ENCODE measurements around the gene PDZD8.

PDZD8 gene

DNA sequence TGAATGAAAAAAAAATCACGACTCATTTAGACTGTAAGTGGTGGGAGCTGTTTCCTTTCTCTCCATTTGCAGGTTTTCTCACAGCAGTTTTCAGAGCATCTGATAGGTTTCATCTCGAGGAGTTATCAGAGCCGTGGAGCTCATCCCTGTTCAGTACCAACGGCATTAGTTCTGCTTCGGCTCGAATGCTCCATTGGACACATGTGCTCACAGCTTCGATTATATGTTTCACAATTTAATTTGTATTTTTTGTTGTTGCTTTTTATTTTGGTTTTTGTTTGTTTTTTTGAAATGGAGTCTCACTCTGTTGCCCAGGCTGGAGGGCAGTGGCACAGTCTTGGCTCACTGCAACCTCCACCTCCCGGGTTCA, 132.8 kb downstream of the PDZD8 start:
- no peak for TF ChIP-seq ISL1 (CRISPR knock-in tag; IDR thresholded peaks at IDR 0.05)
- TF ChIP-seq TCF4 (CRISPR knock-in tag; IDR thresholded peaks at IDR 0.05; ENCODE audit: borderline replicate concordance): no peak
- no peak for TF ChIP-seq ZNF70 (CRISPR knock-in tag; IDR thresholded peaks at IDR 0.05)
- TF ChIP-seq, protein P1, sequence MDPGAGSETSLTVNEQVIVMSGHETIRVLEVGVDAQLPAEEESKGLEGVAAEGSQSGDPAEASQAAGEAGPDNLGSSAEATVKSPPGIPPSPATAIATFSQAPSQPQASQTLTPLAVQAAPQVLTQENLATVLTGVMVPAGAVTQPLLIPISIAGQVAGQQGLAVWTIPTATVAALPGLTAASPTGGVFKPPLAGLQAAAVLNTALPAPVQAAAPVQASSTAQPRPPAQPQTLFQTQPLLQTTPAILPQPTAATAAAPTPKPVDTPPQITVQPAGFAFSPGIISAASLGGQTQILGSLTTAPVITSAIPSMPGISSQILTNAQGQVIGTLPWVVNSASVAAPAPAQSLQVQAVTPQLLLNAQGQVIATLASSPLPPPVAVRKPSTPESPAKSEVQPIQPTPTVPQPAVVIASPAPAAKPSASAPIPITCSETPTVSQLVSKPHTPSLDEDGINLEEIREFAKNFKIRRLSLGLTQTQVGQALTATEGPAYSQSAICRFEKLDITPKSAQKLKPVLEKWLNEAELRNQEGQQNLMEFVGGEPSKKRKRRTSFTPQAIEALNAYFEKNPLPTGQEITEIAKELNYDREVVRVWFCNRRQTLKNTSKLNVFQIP (CRISPR knock-in tag; IDR thresholded peaks at IDR 0.05; ENCODE audit: borderline replicate concordance, low read depth): no peak
- TF ChIP-seq TOX (CRISPR knock-in tag; IDR thresholded peaks at IDR 0.05; ENCODE audit: borderline replicate concordance): no peak
- TF ChIP-seq, protein P2, sequence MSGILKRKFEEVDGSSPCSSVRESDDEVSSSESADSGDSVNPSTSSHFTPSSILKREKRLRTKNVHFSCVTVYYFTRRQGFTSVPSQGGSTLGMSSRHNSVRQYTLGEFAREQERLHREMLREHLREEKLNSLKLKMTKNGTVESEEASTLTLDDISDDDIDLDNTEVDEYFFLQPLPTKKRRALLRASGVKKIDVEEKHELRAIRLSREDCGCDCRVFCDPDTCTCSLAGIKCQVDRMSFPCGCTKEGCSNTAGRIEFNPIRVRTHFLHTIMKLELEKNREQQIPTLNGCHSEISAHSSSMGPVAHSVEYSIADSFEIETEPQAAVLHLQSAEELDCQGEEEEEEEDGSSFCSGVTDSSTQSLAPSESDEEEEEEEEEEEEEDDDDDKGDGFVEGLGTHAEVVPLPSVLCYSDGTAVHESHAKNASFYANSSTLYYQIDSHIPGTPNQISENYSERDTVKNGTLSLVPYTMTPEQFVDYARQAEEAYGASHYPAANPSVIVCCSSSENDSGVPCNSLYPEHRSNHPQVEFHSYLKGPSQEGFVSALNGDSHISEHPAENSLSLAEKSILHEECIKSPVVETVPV (CRISPR knock-in tag; IDR thresholded peaks at IDR 0.05): no peak
- TF ChIP-seq ZNF565 (CRISPR knock-in tag; conservative IDR thresholded peaks at IDR 0.05; ENCODE audit: low read depth): no peak
- TF ChIP-seq, protein P3, sequence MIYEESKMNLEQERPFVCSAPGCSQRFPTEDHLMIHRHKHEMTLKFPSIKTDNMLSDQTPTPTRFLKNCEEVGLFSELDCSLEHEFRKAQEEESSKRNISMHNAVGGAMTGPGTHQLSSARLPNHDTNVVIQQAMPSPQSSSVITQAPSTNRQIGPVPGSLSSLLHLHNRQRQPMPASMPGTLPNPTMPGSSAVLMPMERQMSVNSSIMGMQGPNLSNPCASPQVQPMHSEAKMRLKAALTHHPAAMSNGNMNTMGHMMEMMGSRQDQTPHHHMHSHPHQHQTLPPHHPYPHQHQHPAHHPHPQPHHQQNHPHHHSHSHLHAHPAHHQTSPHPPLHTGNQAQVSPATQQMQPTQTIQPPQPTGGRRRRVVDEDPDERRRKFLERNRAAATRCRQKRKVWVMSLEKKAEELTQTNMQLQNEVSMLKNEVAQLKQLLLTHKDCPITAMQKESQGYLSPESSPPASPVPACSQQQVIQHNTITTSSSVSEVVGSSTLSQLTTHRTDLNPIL (CRISPR knock-in tag; IDR thresholded peaks at IDR 0.05; ENCODE audit: low read depth): no peak
- no peak for TF ChIP-seq ZC3H10 (CRISPR knock-in tag; IDR thresholded peaks at IDR 0.05)
- TF ChIP-seq ZNF8 (CRISPR knock-in tag; IDR thresholded peaks at IDR 0.05): no peak
- no peak for TF ChIP-seq PPARA (CRISPR knock-in tag; IDR thresholded peaks at IDR 0.05; ENCODE audit: borderline replicate concordance)
- TF ChIP-seq CSDC2 (CRISPR knock-in tag; IDR thresholded peaks at IDR 0.05): no peak
- TF ChIP-seq OSR1 (CRISPR knock-in tag; IDR thresholded peaks at IDR 0.05): no peak
- TF ChIP-seq, protein P4, sequence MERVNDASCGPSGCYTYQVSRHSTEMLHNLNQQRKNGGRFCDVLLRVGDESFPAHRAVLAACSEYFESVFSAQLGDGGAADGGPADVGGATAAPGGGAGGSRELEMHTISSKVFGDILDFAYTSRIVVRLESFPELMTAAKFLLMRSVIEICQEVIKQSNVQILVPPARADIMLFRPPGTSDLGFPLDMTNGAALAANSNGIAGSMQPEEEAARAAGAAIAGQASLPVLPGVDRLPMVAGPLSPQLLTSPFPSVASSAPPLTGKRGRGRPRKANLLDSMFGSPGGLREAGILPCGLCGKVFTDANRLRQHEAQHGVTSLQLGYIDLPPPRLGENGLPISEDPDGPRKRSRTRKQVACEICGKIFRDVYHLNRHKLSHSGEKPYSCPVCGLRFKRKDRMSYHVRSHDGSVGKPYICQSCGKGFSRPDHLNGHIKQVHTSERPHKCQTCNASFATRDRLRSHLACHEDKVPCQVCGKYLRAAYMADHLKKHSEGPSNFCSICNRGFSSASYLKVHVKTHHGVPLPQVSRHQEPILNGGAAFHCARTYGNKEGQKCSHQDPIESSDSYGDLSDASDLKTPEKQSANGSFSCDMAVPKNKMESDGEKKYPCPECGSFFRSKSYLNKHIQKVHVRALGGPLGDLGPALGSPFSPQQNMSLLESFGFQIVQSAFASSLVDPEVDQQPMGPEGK (CRISPR knock-in tag; IDR thresholded peaks at IDR 0.05; ENCODE audit: borderline replicate concordance): no peak
- TF ChIP-seq SNAI2 (CRISPR knock-in tag; IDR thresholded peaks at IDR 0.05): no peak
- TF ChIP-seq, protein P5, sequence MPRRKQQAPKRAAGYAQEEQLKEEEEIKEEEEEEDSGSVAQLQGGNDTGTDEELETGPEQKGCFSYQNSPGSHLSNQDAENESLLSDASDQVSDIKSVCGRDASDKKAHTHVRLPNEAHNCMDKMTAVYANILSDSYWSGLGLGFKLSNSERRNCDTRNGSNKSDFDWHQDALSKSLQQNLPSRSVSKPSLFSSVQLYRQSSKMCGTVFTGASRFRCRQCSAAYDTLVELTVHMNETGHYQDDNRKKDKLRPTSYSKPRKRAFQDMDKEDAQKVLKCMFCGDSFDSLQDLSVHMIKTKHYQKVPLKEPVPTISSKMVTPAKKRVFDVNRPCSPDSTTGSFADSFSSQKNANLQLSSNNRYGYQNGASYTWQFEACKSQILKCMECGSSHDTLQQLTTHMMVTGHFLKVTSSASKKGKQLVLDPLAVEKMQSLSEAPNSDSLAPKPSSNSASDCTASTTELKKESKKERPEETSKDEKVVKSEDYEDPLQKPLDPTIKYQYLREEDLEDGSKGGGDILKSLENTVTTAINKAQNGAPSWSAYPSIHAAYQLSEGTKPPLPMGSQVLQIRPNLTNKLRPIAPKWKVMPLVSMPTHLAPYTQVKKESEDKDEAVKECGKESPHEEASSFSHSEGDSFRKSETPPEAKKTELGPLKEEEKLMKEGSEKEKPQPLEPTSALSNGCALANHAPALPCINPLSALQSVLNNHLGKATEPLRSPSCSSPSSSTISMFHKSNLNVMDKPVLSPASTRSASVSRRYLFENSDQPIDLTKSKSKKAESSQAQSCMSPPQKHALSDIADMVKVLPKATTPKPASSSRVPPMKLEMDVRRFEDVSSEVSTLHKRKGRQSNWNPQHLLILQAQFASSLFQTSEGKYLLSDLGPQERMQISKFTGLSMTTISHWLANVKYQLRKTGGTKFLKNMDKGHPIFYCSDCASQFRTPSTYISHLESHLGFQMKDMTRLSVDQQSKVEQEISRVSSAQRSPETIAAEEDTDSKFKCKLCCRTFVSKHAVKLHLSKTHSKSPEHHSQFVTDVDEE (CRISPR knock-in tag; IDR thresholded peaks at IDR 0.05): no peak
- TF ChIP-seq ZFP3 (CRISPR knock-in tag; IDR thresholded peaks at IDR 0.05): no peak
- TF ChIP-seq BACH2 (CRISPR knock-in tag; IDR thresholded peaks at IDR 0.05; ENCODE audit: borderline replicate concordance): no peak
- no peak for TF ChIP-seq GLIS3 (CRISPR knock-in tag; IDR thresholded peaks at IDR 0.05)
- no peak for TF ChIP-seq ESRRG (CRISPR knock-in tag; IDR thresholded peaks at IDR 0.05)
- no peak for ATAC-seq

DNA sequence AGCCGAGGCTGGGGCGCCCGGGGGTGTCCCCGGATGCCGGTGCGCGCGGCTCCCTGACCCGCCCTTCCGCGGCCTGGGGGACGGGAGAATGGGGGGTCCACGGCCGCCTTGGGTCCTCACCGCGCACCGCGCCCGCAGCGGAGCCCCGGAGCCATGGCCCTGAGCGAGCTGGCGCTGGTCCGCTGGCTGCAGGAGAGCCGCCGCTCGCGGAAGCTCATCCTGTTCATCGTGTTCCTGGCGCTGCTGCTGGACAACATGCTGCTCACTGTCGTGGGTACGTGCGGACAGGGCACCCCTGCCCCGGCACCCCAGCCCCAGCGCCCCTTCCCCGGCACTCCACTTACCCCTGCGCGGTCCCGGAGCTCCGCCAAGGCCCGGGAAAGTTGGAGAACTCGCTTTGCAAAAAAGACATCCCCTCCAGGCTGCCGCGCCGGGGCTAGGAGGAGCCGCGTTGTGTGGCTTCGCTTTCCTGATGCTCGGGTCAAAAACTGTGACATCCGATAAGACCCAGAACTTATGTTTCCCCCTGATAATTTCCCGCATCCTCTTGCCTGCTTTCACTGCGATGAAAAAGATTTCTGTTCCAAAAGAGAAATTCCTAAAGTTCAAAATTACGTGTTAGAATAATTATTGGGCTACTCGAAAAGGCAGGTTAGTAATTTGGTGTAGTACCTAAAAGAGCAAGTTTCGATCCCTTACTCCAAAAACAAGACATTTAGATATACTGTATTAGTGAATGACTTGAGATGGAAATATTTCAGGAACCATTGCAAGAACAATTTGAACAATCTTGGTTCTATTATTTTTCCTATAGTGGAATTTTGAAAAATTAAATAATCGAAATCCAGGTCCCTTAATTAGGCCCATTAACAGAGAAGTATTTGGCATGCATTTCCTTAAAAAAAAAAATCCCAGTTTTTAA, 133.4 kb downstream of the PDZD8 start:
- peak; percentile 44; the same call in 1 of the 3 replicates for ATAC-seq
- TF ChIP-seq, protein P2 (CRISPR knock-in tag; IDR thresholded peaks at IDR 0.05): no peak
- TF ChIP-seq, protein P3 (CRISPR knock-in tag; IDR thresholded peaks at IDR 0.05; ENCODE audit: low read depth): no peak
- no peak for TF ChIP-seq ISL1 (CRISPR knock-in tag; IDR thresholded peaks at IDR 0.05)
- no peak for TF ChIP-seq SNAI2 (CRISPR knock-in tag; IDR thresholded peaks at IDR 0.05)
- no peak for TF ChIP-seq ARNTL (CRISPR knock-in tag; IDR thresholded peaks at IDR 0.05; ENCODE audit: borderline replicate concordance, low read depth)
- no peak for TF ChIP-seq OSR1 (CRISPR knock-in tag; IDR thresholded peaks at IDR 0.05)
- TF ChIP-seq, protein P5 (CRISPR knock-in tag; IDR thresholded peaks at IDR 0.05): no peak
- no peak for TF ChIP-seq ESRRG (CRISPR knock-in tag; IDR thresholded peaks at IDR 0.05)
- no peak for TF ChIP-seq TOX (CRISPR knock-in tag; IDR thresholded peaks at IDR 0.05; ENCODE audit: borderline replicate concordance)
- no peak for TF ChIP-seq ZNF8 (CRISPR knock-in tag; IDR thresholded peaks at IDR 0.05)
- TF ChIP-seq TCF4 (CRISPR knock-in tag; IDR thresholded peaks at IDR 0.05; ENCODE audit: borderline replicate concordance): no peak
